HepG2 (cell line): Measurements from ENCODE around the gene CD58. TPM values are rescaled to one million over a fixed set of nuclear protein-coding genes. Genes with fewer than 3 reads are reported as not detected.
A peak's percentile ranks its signal among the peaks of the same experiment; 100 is the strongest.

ENCODE experiments used
- ARHGAP35 ChIP-seq: sonication (generic); formaldehyde crosslinking; IDR thresholded peaks from 2 replicates; pipeline ENCODE4 v1.9.0; 2022; ENCODE audit warnings: mild to moderate bottlenecking, inconsistent platforms, moderate library complexity, missing genetic modification reagents, borderline replicate concordance
- ATM ChIP-seq: fragments of 450-650 bp; IDR thresholded peaks from 2 replicates; pipeline ENCODE4 v1.7.1; 2017; ENCODE audit warnings: mild to moderate bottlenecking, borderline replicate concordance
- BRCA1 ChIP-seq: sonication (generic); formaldehyde crosslinking; IDR thresholded peaks from 2 replicates; pipeline ENCODE4 v1.4.0; 2020; ENCODE audit warnings: missing genetic modification reagents
- CCDC6 ChIP-seq: sonication (generic); formaldehyde crosslinking; IDR thresholded peaks from 2 replicates; pipeline ENCODE4 v1.8.1; 2022; ENCODE audit warnings: mild to moderate bottlenecking, missing genetic modification reagents, moderate library complexity
- EEA1 ChIP-seq: sonication (generic); formaldehyde crosslinking; IDR thresholded peaks from 2 replicates; pipeline ENCODE4 v1.5.1; 2020; ENCODE audit warnings: mild to moderate bottlenecking, missing genetic modification reagents, borderline replicate concordance
- GFI1 ChIP-seq: sonication (generic); formaldehyde crosslinking; IDR thresholded peaks from 2 replicates; pipeline ENCODE4 v1.5.0; 2020; ENCODE audit warnings: missing genetic modification reagents, mild to moderate bottlenecking, borderline replicate concordance
- JARID2 ChIP-seq: sonication (generic); formaldehyde crosslinking; IDR thresholded peaks from 2 replicates; pipeline ENCODE4 v1.8.1; 2023; ENCODE audit warnings: missing genetic modification reagents, inconsistent platforms; ENCODE audit not compliant: insufficient replicate concordance
- KLF6 ChIP-seq: IDR thresholded peaks from 2 replicates; pipeline ENCODE4 v1.8.0; 2016; ENCODE audit warnings: missing biosample characterization, missing genetic modification reagents
- MEF2D ChIP-seq: sonication (generic); formaldehyde crosslinking; IDR thresholded peaks from 2 replicates; pipeline ENCODE4 v1.5.1; 2020; ENCODE audit warnings: mild to moderate bottlenecking, missing genetic modification reagents
- MLLT10 ChIP-seq: sonication (generic); formaldehyde crosslinking; IDR thresholded peaks from 2 replicates; pipeline ENCODE4 v1.4.0; 2020; ENCODE audit warnings: missing genetic modification reagents
- NFE2 ChIP-seq: sonication (generic); formaldehyde crosslinking; IDR thresholded peaks from 2 replicates; pipeline ENCODE4 v1.4.0; 2020; ENCODE audit warnings: missing genetic modification reagents
- RAD51 ChIP-seq: fragments of 450-650 bp; IDR thresholded peaks from 2 replicates; pipeline ENCODE4 v1.6.1; 2016; ENCODE audit warnings: borderline replicate concordance
- SMAD3 ChIP-seq: sonication (generic); formaldehyde crosslinking; IDR thresholded peaks from 2 replicates; pipeline ENCODE4 v1.4.0; 2020; ENCODE audit warnings: missing genetic modification reagents
- SSRP1 ChIP-seq: IDR thresholded peaks from 2 replicates; pipeline ENCODE4 v1.6.1; 2016; ENCODE audit warnings: control low read depth
- YEATS4 ChIP-seq: sonication (generic); formaldehyde crosslinking; IDR thresholded peaks from 2 replicates; pipeline ENCODE4 v1.4.0; 2020; ENCODE audit warnings: missing genetic modification reagents, borderline replicate concordance
- ZFP36L2 ChIP-seq: sonication (generic); formaldehyde crosslinking; IDR thresholded peaks from 2 replicates; pipeline ENCODE4 v1.4.0; 2020; ENCODE audit warnings: missing genetic modification reagents
- ZFX ChIP-seq: sonication (generic); formaldehyde crosslinking; IDR thresholded peaks from 2 replicates; pipeline ENCODE4 v1.4.0; 2020; ENCODE audit warnings: mild to moderate bottlenecking, low read depth, missing genetic modification reagents, moderate library complexity
- ZKSCAN8 ChIP-seq: IDR thresholded peaks from 2 replicates; pipeline ENCODE4 v1.6.1; 2016; ENCODE audit warnings: borderline replicate concordance, missing genetic modification reagents, missing compliant biosample characterization
- ZNF263 ChIP-seq: sonication (generic); formaldehyde crosslinking; IDR thresholded peaks from 2 replicates; pipeline ENCODE4 v1.4.0; 2020; ENCODE audit warnings: missing genetic modification reagents
- ZNF549 ChIP-seq: sonication (generic); formaldehyde crosslinking; IDR thresholded peaks from 2 replicates; pipeline ENCODE4 v1.5.0; 2020; ENCODE audit warnings: missing genetic modification reagents
- ZNF713 ChIP-seq: sonication (generic); formaldehyde crosslinking; IDR thresholded peaks from 2 replicates; pipeline ENCODE4 v1.4.0; 2020; ENCODE audit warnings: mild to moderate bottlenecking, missing genetic modification reagents
- ZZZ3 ChIP-seq: sonication (generic); formaldehyde crosslinking; IDR thresholded peaks from 2 replicates; pipeline ENCODE4 v1.4.0; 2020; ENCODE audit warnings: missing genetic modification reagents, mild to moderate bottlenecking, borderline replicate concordance
- polyA plus RNA-seq, 8 experiments: library from polyadenylated mRNA; depleted of rRNA in 3 of 8; stranded (reverse) in 7 of 8; unstranded in 1 of 8; fragments of >200 nt; fragmentation: Illumina TruSeq in 4 of 8; extraction: Trizol in 4 of 8; gene quantifications; 2 replicates each; pipeline versions ENCODE4 v1.2.1 to v1.2.3, GENCODE V29; 2011 to 2016; ENCODE audit warnings: low read depth in 4 of 8, missing spikeins in 1 of 8, mixed read lengths in 1 of 8; ENCODE audit not compliant: insufficient read depth in 1 of 8
- total RNA-seq, 5 experiments: library from RNA; depleted of rRNA; stranded (reverse); fragments of >200 nt; fragmentation: Illumina TruSeq; extraction: Trizol; gene quantifications; 2 replicates each; pipeline ENCODE4 v1.2.3, GENCODE V29; 2016; ENCODE audit warnings: low read depth in 1 of 5
- TF ChIP-seq, protein P1 (sequence below): sonication (generic); formaldehyde crosslinking; IDR thresholded peaks from 2 replicates; pipeline ENCODE4 v1.5.1; 2020; ENCODE audit warnings: missing genetic modification reagents, mild to moderate bottlenecking, borderline replicate concordance
- TF ChIP-seq, protein P2 (sequence below): sonication (generic); formaldehyde crosslinking; IDR thresholded peaks from 2 replicates; pipeline ENCODE4 v1.8.1; 2023; ENCODE audit warnings: missing genetic modification reagents, inconsistent platforms, borderline replicate concordance
- TF ChIP-seq, protein P3 (sequence below): IDR thresholded peaks from 2 replicates; pipeline ENCODE4 v1.6.1; 2012; ENCODE audit warnings: inconsistent platforms
- TF ChIP-seq, protein P4 (sequence below): sonication (generic); formaldehyde crosslinking; IDR thresholded peaks from 2 replicates; pipeline ENCODE4 v1.4.0; 2020; ENCODE audit warnings: mild to moderate bottlenecking, missing genetic modification reagents

CD58 gene
- total and polyA plus RNA-seq, 2 of the 13 experiments (the other 11 are each of a cell fraction or from before 2014, with no cell fraction given): 9.4 to 13.5 TPM

DNA sequence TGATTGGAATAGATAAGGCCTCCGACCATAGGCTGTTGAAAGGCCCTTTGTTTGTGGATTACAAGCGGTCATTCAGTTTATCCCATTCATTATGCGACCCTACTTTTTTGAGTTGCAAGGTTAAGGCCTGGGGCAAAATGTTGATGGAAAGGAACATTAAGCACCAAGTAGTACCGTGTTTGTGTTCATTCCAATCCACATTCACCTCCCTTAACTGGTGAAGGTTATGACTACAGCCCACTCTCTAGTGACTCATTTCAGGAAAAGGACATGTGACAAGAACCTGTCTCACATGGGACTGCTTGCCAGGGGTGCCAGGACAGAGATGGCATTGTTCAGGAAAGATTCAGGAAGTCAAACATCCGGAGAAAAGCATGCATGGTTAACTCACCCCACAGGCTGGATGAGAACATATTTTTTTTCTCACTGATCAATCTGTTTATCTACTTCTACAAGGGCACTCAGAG, 81.6 kb downstream of the CD58 start (continued):
- TF ChIP-seq, protein P1, sequence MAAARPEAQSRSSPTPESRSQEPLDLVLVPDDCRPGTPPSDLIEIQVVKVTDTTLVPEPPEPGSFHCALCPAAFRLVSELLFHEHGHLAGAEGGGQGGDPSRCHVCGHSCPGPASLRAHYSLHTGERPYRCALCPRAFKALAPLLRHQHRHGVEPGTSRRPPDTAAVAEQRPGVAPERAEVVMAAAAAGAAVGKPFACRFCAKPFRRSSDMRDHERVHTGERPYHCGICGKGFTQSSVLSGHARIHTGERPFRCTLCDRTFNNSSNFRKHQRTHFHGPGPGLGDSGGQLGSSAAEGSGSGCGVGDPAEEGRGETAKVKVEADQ (CRISPR knock-in tag): no peak
- TF ChIP-seq MLLT10: no peak
- TF ChIP-seq BRCA1: no peak
- TF ChIP-seq MEF2D: no peak
- TF ChIP-seq ZNF549 (CRISPR knock-in tag): no peak
- TF ChIP-seq ZKSCAN8 (CRISPR knock-in tag): peak; percentile 88; the same call in 1 of the 2 replicates
- TF ChIP-seq ZZZ3 (CRISPR knock-in tag): no peak; the same call in 1 of the 2 replicates
- TF ChIP-seq KLF6 (CRISPR knock-in tag): no peak; the same call in 1 of the 2 replicates
- TF ChIP-seq ZFX (CRISPR knock-in tag): peak; percentile 59
- TF ChIP-seq ZNF263 (CRISPR knock-in tag): no peak
- no peak for TF ChIP-seq ZNF713 (CRISPR knock-in tag)
- TF ChIP-seq JARID2 (CRISPR knock-in tag): no peak
- no peak for TF ChIP-seq YEATS4 (CRISPR knock-in tag)
- no peak for TF ChIP-seq NFE2 (CRISPR knock-in tag)
- TF ChIP-seq, protein P2, sequence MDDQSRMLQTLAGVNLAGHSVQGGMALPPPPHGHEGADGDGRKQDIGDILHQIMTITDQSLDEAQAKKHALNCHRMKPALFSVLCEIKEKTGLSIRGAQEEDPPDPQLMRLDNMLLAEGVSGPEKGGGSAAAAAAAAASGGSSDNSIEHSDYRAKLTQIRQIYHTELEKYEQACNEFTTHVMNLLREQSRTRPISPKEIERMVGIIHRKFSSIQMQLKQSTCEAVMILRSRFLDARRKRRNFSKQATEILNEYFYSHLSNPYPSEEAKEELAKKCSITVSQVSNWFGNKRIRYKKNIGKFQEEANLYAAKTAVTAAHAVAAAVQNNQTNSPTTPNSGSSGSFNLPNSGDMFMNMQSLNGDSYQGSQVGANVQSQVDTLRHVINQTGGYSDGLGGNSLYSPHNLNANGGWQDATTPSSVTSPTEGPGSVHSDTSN (CRISPR knock-in tag): no peak
- TF ChIP-seq, protein P3, sequence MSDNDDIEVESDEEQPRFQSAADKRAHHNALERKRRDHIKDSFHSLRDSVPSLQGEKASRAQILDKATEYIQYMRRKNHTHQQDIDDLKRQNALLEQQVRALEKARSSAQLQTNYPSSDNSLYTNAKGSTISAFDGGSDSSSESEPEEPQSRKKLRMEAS: peak; percentile 74; the same call in 1 of the 2 replicates
- 0 out of 2 replicates have a peak, but pooled peaks have one; percentile 46 for TF ChIP-seq GFI1 (CRISPR knock-in tag)
- peak; percentile 60 for TF ChIP-seq SSRP1 (CRISPR knock-in tag)
- TF ChIP-seq RAD51: peak; percentile 54; the same call in 1 of the 2 replicates
- TF ChIP-seq EEA1 (CRISPR knock-in tag): no peak
- no peak for TF ChIP-seq CCDC6 (CRISPR knock-in tag)
- no peak for TF ChIP-seq ARHGAP35
- TF ChIP-seq ZFP36L2 (CRISPR knock-in tag): no peak
- no peak for TF ChIP-seq ATM
- TF ChIP-seq SMAD3 (CRISPR knock-in tag): peak; percentile 62; the same call in 1 of the 2 replicates
- TF ChIP-seq, protein P4, sequence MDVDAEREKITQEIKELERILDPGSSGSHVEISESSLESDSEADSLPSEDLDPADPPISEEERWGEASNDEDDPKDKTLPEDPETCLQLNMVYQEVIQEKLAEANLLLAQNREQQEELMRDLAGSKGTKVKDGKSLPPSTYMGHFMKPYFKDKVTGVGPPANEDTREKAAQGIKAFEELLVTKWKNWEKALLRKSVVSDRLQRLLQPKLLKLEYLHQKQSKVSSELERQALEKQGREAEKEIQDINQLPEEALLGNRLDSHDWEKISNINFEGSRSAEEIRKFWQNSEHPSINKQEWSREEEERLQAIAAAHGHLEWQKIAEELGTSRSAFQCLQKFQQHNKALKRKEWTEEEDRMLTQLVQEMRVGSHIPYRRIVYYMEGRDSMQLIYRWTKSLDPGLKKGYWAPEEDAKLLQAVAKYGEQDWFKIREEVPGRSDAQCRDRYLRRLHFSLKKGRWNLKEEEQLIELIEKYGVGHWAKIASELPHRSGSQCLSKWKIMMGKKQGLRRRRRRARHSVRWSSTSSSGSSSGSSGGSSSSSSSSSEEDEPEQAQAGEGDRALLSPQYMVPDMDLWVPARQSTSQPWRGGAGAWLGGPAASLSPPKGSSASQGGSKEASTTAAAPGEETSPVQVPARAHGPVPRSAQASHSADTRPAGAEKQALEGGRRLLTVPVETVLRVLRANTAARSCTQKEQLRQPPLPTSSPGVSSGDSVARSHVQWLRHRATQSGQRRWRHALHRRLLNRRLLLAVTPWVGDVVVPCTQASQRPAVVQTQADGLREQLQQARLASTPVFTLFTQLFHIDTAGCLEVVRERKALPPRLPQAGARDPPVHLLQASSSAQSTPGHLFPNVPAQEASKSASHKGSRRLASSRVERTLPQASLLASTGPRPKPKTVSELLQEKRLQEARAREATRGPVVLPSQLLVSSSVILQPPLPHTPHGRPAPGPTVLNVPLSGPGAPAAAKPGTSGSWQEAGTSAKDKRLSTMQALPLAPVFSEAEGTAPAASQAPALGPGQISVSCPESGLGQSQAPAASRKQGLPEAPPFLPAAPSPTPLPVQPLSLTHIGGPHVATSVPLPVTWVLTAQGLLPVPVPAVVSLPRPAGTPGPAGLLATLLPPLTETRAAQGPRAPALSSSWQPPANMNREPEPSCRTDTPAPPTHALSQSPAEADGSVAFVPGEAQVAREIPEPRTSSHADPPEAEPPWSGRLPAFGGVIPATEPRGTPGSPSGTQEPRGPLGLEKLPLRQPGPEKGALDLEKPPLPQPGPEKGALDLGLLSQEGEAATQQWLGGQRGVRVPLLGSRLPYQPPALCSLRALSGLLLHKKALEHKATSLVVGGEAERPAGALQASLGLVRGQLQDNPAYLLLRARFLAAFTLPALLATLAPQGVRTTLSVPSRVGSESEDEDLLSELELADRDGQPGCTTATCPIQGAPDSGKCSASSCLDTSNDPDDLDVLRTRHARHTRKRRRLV (CRISPR knock-in tag): no peak
